Stimulated activated CD8-positive, alpha-beta memory T cell treated with anti-CD3 and anti-CD28 coated beads, Interleukin-4, amount 100 ng/mL, for 4 hours (primary cell): Measurements from ENCODE around the gene KIF16B.

Experiments used
- DNase-seq, 2 donors: peaks; one replicate each; pipeline ENCODE4 v3.0.0-alpha.2; 2020; ENCODE audit warnings: low read depth in 2 of 2, low spot score in 1 of 2

KIF16B gene

GRCh38 chr20:16405254-16405653 is 168.0 kb downstream of the KIF16B start:
- DNase-seq = no peak

GRCh38 chr20:16404640-16405039 is 168.6 kb downstream of the KIF16B start:
- no peak for DNase-seq

GRCh38 chr20:16404171-16404570 is 169.1 kb downstream of the KIF16B start:
- no peak for DNase-seq

GRCh38 chr20:16400234-16400633 is 173.0 kb downstream of the KIF16B start:
- no peak for DNase-seq

GRCh38 chr20:16399801-16400200 is 173.4 kb downstream of the KIF16B start:
- DNase-seq = no peak

GRCh38 chr20:16397086-16397485 is 176.2 kb downstream of the KIF16B start:
- no peak for DNase-seq

GRCh38 chr20:16395366-16395765 is 177.9 kb downstream of the KIF16B start:
- DNase-seq = no peak

- no peak for DNase-seq
Observed at GRCh38 chr20:16394784-16395183, 178.5 kb downstream of the KIF16B start.

GRCh38 chr20:16393836-16394235 is 179.4 kb downstream of the KIF16B start:
- DNase-seq = no peak

- no peak for DNase-seq
Observed at GRCh38 chr20:16393297-16393696, 180.0 kb downstream of the KIF16B start.

- no peak for DNase-seq
Observed at GRCh38 chr20:16392346-16392745, 180.9 kb downstream of the KIF16B start.

GRCh38 chr20:16390991-16391390 is 182.3 kb downstream of the KIF16B start:
- DNase-seq = no peak

- DNase-seq = no peak
Observed at GRCh38 chr20:16388731-16389130, 184.5 kb downstream of the KIF16B start.

- DNase-seq = no peak
Observed at GRCh38 chr20:16387666-16388065, 185.6 kb downstream of the KIF16B start.

- DNase-seq = no peak
Observed at GRCh38 chr20:16385891-16386290, 187.4 kb downstream of the KIF16B start.

- DNase-seq = no peak
Observed at GRCh38 chr20:16385462-16385861, 187.8 kb downstream of the KIF16B start.

GRCh38 chr20:16381444-16381843 is 191.8 kb downstream of the KIF16B start:
- no peak for DNase-seq

- no peak for DNase-seq
Observed at GRCh38 chr20:16378712-16379370, 194.4 kb downstream of the KIF16B start.

GRCh38 chr20:16378122-16378521 is 195.1 kb downstream of the KIF16B start:
- no peak for DNase-seq

GRCh38 chr20:16369441-16369840 is 203.8 kb downstream of the KIF16B start:
- DNase-seq = no peak

GRCh38 chr20:16368645-16369292 is 204.5 kb downstream of the KIF16B start:
- DNase-seq = no peak

GRCh38 chr20:16367948-16368560 is 205.2 kb downstream of the KIF16B start:
- no peak for DNase-seq

GRCh38 chr20:16366529-16366928 is 206.7 kb downstream of the KIF16B start:
- no peak for DNase-seq
